ENCODE measurements around the gene HECTD4.
"Not testable (repeated sequence)": the region's sequence is repeated elsewhere in the genome, so short reads cannot be mapped to it uniquely, and the experiment has no call there.

HECTD4 gene

DNA sequence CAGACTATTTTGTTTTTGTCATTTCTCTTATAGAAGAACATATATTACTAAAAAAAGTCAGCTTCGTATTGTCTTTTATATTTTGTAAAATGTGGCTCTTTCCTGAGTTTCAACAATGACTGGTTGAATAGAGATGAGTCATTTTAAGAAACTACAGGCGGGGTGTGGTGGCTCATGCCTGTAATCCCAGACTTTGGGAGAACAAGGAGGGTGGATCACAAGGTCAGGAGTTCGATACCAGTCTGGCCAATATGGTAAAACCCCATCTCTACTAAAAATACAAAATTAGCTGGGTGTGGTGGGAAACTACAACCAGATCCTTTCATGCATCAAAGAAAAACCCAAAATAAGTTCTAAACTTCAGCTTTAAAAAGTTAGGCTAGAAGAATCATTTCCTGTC is 28.8 kb downstream of the HECTD4 start:
- Mint-ChIP-seq H3K36me3 (ENCODE audit: low read depth) (no peaks in the 10 kb centered on the region), H3K27ac (peak overlapping the region; percentile 25), H3K4me3 (no peak overlapping the region), H3K9me3 (no peaks in the 10 kb centered on the region), H3K27me3 (no peaks in the 10 kb centered on the region), H3K4me1 (ENCODE audit: low read depth) (peaks cover 22% of the 10 kb centered on the region)
- intact Hi-C loops (cut with micrococcal nuclease) = no loop called here

DNA sequence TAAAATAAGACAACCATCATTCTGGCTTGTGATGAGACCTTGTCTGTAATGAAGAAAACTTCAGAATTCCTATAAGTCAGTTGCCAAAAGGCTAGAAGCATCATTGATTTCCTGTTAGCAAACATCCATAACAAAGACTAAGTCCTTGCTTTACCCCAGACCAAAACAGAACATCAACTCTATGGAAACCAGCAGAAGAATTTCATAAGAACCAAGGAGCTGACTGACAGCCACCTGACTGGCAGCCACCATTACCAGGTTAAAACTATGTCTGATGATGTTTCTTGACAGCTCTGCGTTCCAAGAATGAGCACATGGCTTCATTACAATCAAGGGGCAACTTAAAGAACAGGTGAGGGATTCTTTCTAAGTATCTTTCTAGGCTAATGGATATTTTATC is 29.3 kb downstream of the HECTD4 start:
- no peak overlapping the region for H3K4me3 Mint-ChIP-seq
- intact Hi-C loops (cut with micrococcal nuclease) = no loop called here
- H3K9me3 Mint-ChIP-seq = no peaks in the 10 kb centered on the region
- H3K36me3 Mint-ChIP-seq (ENCODE audit: low read depth) = no peaks in the 10 kb centered on the region
- H3K27ac Mint-ChIP-seq = peak overlapping the region; percentile 25
- no peaks in the 10 kb centered on the region for H3K27me3 Mint-ChIP-seq
- H3K4me1 Mint-ChIP-seq (ENCODE audit: low read depth) = peaks cover 22% of the 10 kb centered on the region

DNA sequence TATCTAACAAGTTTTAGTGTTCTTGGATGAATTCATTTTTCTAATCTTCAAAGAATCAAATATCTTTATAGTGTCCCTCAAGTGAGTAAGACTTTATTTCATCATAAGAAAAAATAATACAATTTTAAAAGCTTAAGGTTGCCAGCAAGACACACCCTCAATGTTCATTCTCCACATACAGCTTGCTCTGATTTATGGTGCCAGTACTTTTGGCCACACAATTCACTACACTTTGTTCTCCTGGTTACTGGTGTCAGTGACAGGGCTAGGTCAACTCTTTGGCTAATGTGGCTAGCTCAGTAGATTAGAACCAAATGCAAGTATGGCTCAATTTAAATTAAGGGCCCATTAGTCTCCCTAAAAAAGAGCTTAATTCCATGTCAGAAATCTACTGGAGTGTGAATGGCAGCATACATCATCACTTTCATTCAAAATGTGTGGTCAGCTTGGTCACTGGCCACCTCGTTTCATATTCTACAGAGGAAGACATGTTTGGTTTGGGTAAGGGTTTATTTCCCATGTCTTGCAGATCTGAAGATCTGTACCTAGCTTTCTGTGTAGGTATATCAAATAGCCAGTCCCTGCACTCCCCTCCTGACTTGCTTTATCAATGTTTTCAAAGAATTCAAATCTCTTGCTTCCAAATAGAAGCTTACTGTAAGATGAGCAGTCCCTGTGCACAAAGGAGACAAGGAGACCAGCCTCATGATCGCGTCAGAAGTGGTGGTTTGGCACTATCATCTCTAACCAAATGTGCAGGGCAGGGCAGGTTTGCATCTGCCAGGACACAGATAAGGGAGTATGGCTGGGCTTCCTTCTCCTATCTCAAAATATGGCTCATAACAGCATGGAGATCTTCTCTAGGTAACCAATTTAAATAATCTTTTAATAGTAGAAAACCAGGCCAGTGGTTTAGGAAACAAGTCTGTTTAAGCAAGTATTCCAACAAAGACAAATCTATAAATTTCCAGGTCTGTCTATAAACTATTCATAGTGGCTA is 31.3 kb downstream of the HECTD4 start:
- H3K4me3 Mint-ChIP-seq = no peak overlapping the region
- peaks cover 22% of the 10 kb centered on the region for H3K4me1 Mint-ChIP-seq (ENCODE audit: low read depth)
- no peak overlapping the region for H3K27ac Mint-ChIP-seq
- no peaks in the 10 kb centered on the region for H3K27me3 Mint-ChIP-seq
- no peaks in the 10 kb centered on the region for H3K36me3 Mint-ChIP-seq (ENCODE audit: low read depth)
- intact Hi-C loops (cut with micrococcal nuclease) = no loop called here
- no peaks in the 10 kb centered on the region for H3K9me3 Mint-ChIP-seq

DNA sequence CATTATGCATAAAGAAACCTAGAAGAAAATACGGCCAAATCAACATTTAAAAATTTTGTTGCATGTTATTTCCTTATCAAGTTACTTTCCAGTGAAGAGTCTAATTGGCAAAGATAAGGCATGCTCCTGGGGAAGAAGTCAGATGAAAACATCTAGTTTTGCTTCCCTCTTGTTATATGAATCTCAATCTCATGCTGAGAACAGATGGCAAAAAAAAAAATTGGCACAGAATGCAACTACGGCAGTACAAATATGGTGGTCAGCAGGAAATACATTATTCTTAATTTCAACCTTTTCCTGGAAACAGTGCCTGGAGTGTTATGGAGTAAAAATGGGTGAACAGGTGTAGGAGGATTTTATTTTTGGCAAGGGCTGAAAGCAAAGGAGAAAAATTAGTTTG is 32.8 kb downstream of the HECTD4 start:
- Mint-ChIP-seq H3K27me3 (no peaks in the 10 kb centered on the region), H3K36me3 (ENCODE audit: low read depth) (no peaks in the 10 kb centered on the region), H3K27ac (no peak overlapping the region), H3K4me3 (no peak overlapping the region), H3K9me3 (no peaks in the 10 kb centered on the region), H3K4me1 (ENCODE audit: low read depth) (peaks cover 33% of the 10 kb centered on the region)
- intact Hi-C loops (cut with micrococcal nuclease) = no loop called here

DNA sequence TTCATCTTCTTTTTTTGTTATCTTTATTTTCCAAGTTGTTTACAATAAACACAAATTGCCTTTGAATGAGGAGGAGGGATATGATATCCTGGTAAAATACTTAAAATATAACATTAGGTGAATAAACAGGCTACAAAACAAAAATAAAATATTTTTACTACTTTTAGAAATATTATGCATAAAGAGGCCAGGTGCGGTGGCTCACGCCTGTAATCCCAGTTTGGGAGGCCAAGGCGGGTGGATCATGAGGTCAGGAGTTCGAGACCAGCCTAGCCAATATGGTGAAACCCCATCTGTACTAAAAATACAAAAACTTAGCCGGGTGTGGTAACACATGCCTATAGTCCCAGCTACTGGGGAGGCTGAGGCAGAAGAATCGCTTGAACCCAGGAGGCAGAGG is 33.3 kb downstream of the HECTD4 start:
- H3K36me3 Mint-ChIP-seq (ENCODE audit: low read depth); H3K4me3 Mint-ChIP-seq; H3K27me3 Mint-ChIP-seq; H3K9me3 Mint-ChIP-seq; H3K27ac Mint-ChIP-seq; intact Hi-C loops (cut with micrococcal nuclease): not testable (repeated sequence)
- peaks cover 33% of the 10 kb centered on the region for H3K4me1 Mint-ChIP-seq (ENCODE audit: low read depth)

DNA sequence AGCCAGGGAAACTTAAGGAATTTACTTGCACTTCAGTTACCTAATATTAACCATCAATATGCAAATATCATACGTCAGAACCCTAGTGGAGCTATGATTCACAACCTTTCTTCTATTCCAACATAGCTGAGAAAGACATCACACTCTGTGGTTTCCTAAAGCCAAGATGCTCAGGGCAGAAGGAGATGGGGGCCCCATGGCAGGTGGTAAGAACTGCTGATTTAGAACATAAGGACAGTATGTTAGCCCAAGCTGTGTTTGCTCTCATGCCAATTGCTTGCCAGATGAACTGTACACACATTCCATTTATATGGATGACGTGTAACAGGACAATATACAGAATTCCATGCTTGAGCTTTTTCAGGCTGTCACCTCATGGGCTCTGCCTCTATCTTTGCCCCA is 34.6 kb downstream of the HECTD4 start:
- Mint-ChIP-seq H3K27ac (no peak overlapping the region), H3K9me3 (no peaks in the 10 kb centered on the region), H3K27me3 (no peaks in the 10 kb centered on the region), H3K36me3 (ENCODE audit: low read depth) (no peaks in the 10 kb centered on the region), H3K4me1 (ENCODE audit: low read depth) (peaks cover 26% of the 10 kb centered on the region), H3K4me3 (no peak overlapping the region)
- intact Hi-C loops (cut with micrococcal nuclease) = no loop called here

DNA sequence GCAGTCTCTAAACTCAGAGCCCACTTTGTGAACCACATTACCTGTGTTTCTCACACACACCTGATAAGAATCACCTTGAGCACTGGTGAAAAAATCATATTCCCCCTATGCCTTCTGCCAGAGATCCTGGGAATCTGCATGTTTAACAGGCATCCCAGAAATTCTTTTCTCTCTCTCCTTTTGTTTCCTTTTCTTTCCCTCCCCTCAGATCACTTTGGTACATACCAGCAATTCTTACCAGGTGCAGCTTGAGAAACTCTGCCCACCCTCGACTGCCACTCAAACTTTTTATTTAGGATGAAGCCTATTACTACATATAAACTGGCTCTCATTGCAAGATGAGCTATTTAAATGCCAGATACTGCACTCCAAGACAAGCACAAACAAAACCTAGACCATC is 36.0 kb downstream of the HECTD4 start:
- no peak overlapping the region for H3K27ac Mint-ChIP-seq
- H3K9me3 Mint-ChIP-seq = no peaks in the 10 kb centered on the region
- no peaks in the 10 kb centered on the region for H3K36me3 Mint-ChIP-seq (ENCODE audit: low read depth)
- H3K4me1 Mint-ChIP-seq (ENCODE audit: low read depth) = peaks cover 28% of the 10 kb centered on the region
- no peak overlapping the region for H3K4me3 Mint-ChIP-seq
- H3K27me3 Mint-ChIP-seq = no peaks in the 10 kb centered on the region
- intact Hi-C loops (cut with micrococcal nuclease) = no loop called here

DNA sequence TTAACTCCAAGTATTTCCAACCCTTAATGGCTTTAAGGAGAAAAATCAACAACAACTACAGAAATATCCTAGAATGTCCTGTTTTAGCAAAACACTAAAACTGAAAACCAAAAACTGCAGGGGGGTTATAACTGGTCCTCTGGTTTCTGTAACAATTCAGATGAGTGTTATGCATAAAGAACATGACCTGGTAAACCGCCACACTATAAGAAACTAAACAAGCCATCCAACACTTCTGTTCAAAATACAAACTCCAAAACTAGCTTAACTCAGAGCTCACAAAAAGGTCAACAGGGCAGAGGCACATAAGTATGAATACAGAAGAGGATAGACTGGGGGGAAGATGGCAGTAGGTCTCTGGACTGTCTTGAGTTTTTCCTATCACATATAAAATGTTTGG is 38.0 kb downstream of the HECTD4 start:
- H3K9me3 Mint-ChIP-seq = no peaks in the 10 kb centered on the region
- H3K4me3 Mint-ChIP-seq = no peak overlapping the region
- intact Hi-C loops (cut with micrococcal nuclease) = no loop called here
- H3K27ac Mint-ChIP-seq = no peak overlapping the region
- H3K4me1 Mint-ChIP-seq (ENCODE audit: low read depth) = peaks cover 22% of the 10 kb centered on the region
- H3K27me3 Mint-ChIP-seq = no peaks in the 10 kb centered on the region
- no peaks in the 10 kb centered on the region for H3K36me3 Mint-ChIP-seq (ENCODE audit: low read depth)

DNA sequence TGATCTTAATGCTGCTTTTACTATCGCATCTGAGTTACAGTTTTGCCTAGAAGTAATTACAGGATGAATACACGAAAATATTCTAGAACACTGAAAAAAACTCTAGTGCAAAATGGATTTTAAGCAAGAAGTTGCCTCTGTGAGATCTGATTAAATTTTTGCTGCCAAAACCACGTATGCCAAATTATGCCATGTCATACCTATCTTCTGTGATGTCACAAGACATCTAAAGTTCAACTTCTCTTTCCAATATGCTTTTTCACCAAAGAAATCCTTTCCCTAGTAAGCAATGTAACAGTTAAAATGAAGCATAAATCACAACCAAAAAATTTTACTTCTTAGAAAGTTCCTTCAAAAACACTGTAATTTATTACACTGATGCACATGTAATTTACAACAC is 39.6 kb downstream of the HECTD4 start:
- intact Hi-C loops (cut with micrococcal nuclease) = no loop called here
- H3K36me3 Mint-ChIP-seq (ENCODE audit: low read depth) = peaks cover 9% of the 10 kb centered on the region
- H3K4me1 Mint-ChIP-seq (ENCODE audit: low read depth) = peaks cover 31% of the 10 kb centered on the region
- no peaks in the 10 kb centered on the region for H3K27me3 Mint-ChIP-seq
- H3K9me3 Mint-ChIP-seq = no peaks in the 10 kb centered on the region
- no peak overlapping the region for H3K27ac Mint-ChIP-seq
- no peak overlapping the region for H3K4me3 Mint-ChIP-seq

DNA sequence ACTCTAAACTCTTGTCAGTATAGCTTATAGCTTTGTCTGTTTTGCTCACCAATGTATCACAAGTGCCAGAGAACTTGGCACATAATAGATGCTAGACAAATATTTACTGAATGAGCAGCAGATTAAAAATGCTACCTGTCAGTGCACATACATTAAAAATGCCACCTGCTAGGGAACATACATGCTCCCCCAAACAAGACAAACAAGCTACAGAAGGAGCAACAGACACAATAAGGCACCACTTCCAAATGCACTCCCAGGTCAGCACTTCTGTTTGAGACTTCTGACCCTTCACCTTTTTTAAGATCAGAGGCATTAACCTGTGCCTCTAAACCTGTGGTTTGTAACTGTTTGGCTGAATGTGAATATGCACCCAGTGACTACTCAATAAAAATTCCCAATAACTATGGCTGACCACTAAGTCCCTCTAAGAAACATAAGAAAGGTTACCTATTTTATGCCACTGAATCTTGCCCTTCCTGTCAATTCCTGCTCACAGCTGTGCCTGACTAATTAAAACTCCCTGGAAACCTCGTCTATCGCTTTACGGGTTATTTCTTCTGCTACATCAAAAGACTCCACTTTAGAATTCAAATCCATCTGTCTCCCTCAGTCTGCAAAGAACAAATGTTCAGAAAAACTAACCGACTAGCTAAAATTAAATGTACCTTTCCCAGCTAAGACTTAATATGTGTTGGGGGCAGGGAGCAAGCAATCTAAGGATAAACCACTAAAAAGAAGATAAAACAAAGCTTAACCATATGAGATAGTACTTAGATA is 41.0 kb downstream of the HECTD4 start:
- no peaks in the 10 kb centered on the region for H3K27me3 Mint-ChIP-seq
- peaks cover 28% of the 10 kb centered on the region for H3K4me1 Mint-ChIP-seq (ENCODE audit: low read depth)
- H3K4me3 Mint-ChIP-seq = no peak overlapping the region
- H3K9me3 Mint-ChIP-seq = no peaks in the 10 kb centered on the region
- intact Hi-C loops (cut with micrococcal nuclease) = no loop called here
- peaks cover 9% of the 10 kb centered on the region for H3K36me3 Mint-ChIP-seq (ENCODE audit: low read depth)
- no peak overlapping the region for H3K27ac Mint-ChIP-seq

DNA sequence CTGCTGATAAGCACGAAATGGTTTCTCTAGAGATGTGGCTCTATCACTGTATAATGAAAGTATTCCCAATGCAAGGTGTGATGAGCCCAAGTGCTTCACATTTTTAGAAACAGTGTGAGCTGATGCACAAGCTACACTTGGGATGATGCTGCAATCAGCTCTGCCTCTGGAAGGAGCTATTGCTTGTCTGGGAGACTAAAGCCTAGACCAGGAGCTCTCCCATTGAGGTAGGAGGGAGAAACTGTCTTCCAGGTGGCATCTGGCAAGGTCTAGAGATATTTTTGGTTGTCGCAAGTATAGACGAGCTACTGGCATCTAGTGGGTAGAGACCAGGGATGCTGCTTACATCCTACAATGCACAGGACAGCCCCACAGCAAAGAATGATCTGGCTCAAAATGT is 42.0 kb downstream of the HECTD4 start:
- Mint-ChIP-seq H3K4me3 (no peak overlapping the region), H3K27me3 (no peaks in the 10 kb centered on the region), H3K36me3 (ENCODE audit: low read depth) (peaks cover 9% of the 10 kb centered on the region), H3K9me3 (no peaks in the 10 kb centered on the region), H3K27ac (no peak overlapping the region), H3K4me1 (ENCODE audit: low read depth) (peaks cover 18% of the 10 kb centered on the region)
- intact Hi-C loops (cut with micrococcal nuclease) = no loop called here

DNA sequence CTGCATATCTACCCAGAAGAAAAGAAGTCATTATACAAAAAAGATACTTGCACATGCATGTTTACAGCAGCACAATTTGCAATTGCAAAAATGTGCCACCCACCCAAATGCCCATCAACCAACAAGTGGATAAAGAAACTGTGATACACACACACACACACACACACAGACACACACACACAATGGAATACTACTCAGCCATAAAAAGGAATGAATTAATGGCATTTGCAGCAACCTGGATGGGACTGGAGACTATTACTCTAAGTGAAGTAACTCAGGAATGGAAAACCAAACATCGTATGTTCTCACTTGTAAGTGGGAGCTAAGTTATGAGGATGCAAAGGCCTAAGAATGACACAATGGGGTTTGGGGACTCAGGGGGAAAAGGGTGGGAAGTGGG is 47.2 kb downstream of the HECTD4 start:
- intact Hi-C loops (cut with micrococcal nuclease); H3K27me3 Mint-ChIP-seq; H3K9me3 Mint-ChIP-seq; H3K4me3 Mint-ChIP-seq; H3K27ac Mint-ChIP-seq; H3K36me3 Mint-ChIP-seq (ENCODE audit: low read depth): not testable (repeated sequence)
- peaks cover 23% of the 10 kb centered on the region for H3K4me1 Mint-ChIP-seq (ENCODE audit: low read depth)

DNA sequence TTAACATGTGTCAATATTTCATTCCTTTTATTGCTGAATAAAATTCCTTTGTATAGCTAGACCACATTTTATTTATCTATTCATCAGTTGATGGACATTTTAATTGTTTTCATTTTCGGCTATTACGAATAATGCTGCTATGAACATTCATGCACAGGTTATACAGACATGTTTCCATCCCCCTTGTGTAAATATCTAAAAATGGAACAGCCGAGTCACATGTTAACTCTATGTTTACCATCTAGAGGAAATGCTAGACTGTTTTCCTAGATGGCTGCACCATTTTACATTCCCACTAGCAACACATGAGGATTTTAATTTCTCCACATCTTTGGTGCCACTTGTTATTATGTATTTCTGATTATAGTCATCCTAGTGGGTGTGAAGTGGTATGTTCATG is 49.2 kb downstream of the HECTD4 start:
- intact Hi-C loops (cut with micrococcal nuclease) = no loop called here
- Mint-ChIP-seq H3K27ac (no peak overlapping the region), H3K36me3 (ENCODE audit: low read depth) (peaks cover 2% of the 10 kb centered on the region), H3K9me3 (no peaks in the 10 kb centered on the region), H3K4me3 (no peak overlapping the region), H3K4me1 (ENCODE audit: low read depth) (peaks cover 23% of the 10 kb centered on the region), H3K27me3 (no peaks in the 10 kb centered on the region)

DNA sequence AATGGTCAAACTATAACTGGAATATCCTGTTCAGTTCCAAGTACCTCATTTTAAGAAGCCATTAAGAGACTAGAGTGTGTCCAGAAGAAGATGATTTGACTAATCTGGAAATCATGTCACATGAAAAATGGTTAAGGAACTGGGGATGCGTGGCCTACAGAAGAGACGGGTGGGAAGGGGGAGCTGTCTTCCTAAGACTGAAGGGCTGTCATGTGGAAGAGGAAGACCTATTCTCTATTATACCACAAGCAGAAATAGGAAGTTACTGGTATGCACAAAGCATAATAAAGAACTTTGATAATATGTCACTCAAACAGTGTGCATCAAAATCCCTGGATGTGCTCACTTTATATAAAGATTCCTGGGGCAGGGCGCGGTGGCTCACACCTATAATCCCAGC is 50.3 kb downstream of the HECTD4 start:
- H3K9me3 Mint-ChIP-seq = no peaks in the 10 kb centered on the region
- H3K27ac Mint-ChIP-seq = peak overlapping the region; percentile 32
- H3K27me3 Mint-ChIP-seq = no peaks in the 10 kb centered on the region
- H3K4me1 Mint-ChIP-seq (ENCODE audit: low read depth) = peaks cover 20% of the 10 kb centered on the region
- intact Hi-C loops (cut with micrococcal nuclease) = no loop called here
- H3K36me3 Mint-ChIP-seq (ENCODE audit: low read depth) = no peaks in the 10 kb centered on the region
- H3K4me3 Mint-ChIP-seq = no peak overlapping the region

Measured in dendritic cell treated with granulocyte-macrophage colony-stimulating factor and Interleukin-4, amounts not matched to agents 40 ng/mL and 50 ng/mL, for 4 days (primary cell).